GM11168 (cell line): ENCODE results near the gene SLC34A2.
"Not testable (repeated sequence)": the region's sequence is repeated elsewhere in the genome, so short reads cannot be mapped to it uniquely, and the experiment has no call there.

Source experiments
- in situ Hi-C: fragments of 300-500 bp; cut with MboI; formaldehyde crosslinking; loops from one replicate; pipeline ENCODE4 v1.12.0; 2022; ENCODE audit warnings: low sequenced_read_pairs; ENCODE audit not compliant: unreplicated experiment

SLC34A2 gene

DNA sequence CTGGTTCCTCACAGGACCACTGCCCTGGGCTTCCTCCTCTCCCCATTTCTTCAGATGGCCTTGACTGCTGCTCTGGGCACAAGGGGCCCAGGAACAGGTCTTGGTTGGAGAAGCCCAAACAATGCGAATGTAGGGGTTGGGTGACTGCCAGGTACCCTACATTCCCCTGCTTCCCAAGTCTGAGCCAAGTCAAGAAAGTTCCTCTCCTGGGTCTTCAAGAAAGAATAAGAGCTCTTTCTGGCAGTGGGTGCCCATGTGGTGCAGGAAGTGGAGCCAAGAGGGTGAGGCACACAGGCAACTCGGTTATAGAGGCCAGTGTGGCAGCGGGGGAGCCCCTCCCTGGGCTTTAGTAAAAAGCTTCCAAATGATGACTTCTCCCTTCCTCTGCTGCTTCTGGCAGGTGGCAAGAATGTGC is 2.7 kb downstream of the SLC34A2 start:
- in situ Hi-C loops: no loop called here

- in situ Hi-C loops: no loop called here
Observed at GRCh38 chr4:25658777-25659176, 3.1 kb downstream of the SLC34A2 start.

GRCh38 chr4:25661441-25661840 is 5.8 kb downstream of the SLC34A2 start:
- in situ Hi-C loops: not testable (repeated sequence)

GRCh38 chr4:25662306-25662705 is 6.7 kb downstream of the SLC34A2 start:
- in situ Hi-C loops: no loop called here

- in situ Hi-C loops: no loop called here
Observed at GRCh38 chr4:25663781-25664180, 8.1 kb downstream of the SLC34A2 start.

DNA sequence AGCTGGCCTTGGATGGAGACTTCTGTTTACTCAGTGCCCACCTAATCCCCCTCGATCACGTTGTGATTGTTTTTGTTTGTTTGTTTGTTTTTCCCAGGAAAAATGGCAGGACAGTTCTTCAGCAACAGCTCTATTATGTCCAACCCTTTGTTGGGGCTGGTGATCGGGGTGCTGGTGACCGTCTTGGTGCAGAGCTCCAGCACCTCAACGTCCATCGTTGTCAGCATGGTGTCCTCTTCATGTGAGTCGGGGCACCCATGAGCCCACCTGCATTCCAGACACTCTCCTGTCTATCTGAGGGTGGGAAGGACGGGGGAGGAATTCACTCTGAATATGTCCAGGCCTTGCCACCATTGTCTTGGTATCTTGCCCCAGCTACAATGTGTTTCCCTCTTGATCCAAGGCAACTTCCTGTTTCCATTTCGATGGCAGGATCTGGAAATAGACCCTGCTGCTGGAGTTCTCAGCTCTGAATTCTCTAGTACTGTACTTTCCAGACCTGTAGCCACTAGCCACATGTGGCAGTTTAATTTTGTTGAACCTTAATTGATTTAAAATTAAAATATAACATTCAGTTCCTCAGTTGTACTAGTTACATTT is 10.5 kb downstream of the SLC34A2 start:
- in situ Hi-C loops: no loop called here

DNA sequence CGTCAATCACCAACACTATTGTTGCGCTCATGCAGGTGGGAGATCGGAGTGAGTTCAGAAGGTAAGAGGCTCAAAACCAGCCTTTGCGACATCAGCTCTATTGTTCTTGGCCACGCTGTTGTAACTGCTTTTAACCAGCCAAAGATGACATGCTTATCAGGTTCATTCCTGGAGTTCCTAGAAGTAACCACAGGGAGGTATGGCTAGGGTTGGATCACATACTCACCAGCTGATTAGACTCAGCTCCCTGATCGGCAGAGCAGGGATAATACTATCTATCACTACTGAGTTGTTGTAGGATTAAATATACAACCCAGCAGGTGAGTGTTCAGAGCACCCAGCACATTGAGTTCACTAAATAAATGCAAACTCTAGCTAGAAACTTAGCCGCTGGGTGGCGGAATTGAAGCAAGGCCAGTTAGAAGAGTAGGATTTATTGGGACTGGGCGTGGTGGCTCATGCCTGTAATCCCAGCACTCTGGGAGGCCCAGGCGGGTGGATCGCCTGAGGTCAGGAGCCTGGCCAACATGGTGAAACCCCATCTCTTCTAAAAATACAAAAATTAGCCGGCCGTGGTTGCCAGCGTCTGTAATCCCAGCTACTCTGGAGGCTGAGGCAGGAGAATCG is 12.4 kb downstream of the SLC34A2 start:
- in situ Hi-C loops: no loop called here

GRCh38 chr4:25670991-25671390 is 15.3 kb downstream of the SLC34A2 start:
- in situ Hi-C loops: no loop called here

GRCh38 chr4:25672756-25673155 is 17.1 kb downstream of the SLC34A2 start:
- in situ Hi-C loops: no loop called here

- in situ Hi-C loops: no loop called here
Observed at GRCh38 chr4:25674386-25674785, 18.7 kb downstream of the SLC34A2 start.

- in situ Hi-C loops: no loop called here
Observed at GRCh38 chr4:25676221-25676620, 20.6 kb downstream of the SLC34A2 start.

GRCh38 chr4:25677157-25677556 is 21.5 kb downstream of the SLC34A2 start:
- in situ Hi-C loops: no loop called here

GRCh38 chr4:25677943-25678342 is 22.3 kb downstream of the SLC34A2 start:
- in situ Hi-C loops: no loop called here

- in situ Hi-C loops: no loop called here
Observed at GRCh38 chr4:25687773-25688172, 32.1 kb downstream of the SLC34A2 start.

DNA sequence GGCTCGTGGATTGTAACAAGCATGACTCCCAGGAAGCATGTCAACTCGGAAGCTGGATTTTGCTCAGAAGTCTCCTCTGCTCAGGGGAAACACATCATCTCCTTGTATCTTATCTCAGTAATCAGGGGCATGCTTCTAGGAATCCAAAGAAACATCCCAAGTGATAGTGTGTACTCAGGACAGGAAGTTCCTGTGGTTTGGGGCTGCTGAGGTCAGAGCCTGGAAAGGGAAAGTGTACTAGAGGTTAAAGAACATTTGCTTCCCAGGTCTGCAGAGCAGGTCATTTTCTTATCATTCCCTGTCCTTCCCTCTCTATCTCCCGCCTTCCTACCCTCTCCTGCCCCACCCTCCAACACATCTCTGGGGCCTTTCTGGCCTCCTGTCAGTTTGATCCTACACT is 38.8 kb downstream of the SLC34A2 start:
- in situ Hi-C loops: no loop called here

GRCh38 chr4:25696409-25696808 is 40.8 kb downstream of the SLC34A2 start:
- in situ Hi-C loops: no loop called here

DNA sequence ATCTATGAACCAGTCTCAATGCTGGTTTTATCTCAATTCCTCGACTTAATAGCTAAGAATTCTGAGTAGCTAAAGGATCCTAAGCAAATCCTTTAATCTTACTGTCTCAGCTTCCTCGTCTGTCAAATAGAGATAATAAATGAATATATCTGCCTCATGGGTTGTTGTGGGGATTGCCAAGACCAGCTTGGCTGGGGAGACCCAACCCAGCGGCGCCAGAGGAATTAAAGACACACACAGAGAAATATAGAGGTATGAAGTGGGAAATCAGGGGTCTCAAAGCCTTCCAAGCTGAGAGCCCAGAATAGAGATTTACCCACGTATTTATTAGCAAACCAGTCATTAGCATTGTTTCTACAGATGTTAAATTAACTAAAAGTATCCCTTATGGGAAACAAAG is 41.9 kb downstream of the SLC34A2 start:
- in situ Hi-C loops: no loop called here

DNA sequence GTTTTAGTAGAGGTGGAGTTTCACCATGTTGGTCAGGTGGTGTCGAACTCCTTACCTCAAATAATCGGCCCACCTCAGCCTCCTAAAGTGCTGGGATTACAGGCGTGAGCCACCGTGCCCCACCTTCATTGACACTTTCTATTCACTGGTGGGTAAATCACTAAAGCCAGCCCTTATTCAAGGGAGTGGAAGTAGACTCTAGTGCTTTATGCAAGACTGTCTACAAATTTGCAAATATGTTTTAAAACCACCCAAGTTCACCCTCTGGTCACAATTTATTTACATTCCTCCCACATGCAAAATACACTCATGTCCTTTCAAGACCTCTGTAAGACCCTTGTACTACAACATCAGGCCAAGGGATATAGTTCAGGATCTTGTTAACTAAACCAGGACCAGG is 45.0 kb downstream of the SLC34A2 start:
- in situ Hi-C loops: no loop called here

DNA sequence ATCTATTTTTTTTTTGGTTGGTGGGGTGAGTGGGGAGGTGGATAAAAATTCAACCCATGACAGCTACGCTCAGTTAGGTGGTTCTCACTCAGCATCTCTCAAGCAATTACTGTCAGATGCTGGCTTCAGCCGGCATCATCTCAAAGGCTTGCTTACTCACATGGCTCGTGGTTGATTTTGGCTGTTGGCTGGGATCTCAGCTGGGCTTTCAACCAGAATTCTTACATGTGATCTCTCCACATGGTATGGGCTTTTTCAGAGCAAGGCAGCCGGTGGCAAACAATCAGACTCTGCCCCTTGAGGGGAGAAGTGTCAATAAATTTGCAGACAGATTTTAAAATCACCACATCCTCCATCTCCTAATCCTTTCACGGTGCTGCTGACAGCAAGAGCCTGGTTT is 47.2 kb downstream of the SLC34A2 start:
- in situ Hi-C loops: no loop called here

- in situ Hi-C loops: no loop called here
Observed at GRCh38 chr4:25703731-25704388, 48.2 kb downstream of the SLC34A2 start.

DNA sequence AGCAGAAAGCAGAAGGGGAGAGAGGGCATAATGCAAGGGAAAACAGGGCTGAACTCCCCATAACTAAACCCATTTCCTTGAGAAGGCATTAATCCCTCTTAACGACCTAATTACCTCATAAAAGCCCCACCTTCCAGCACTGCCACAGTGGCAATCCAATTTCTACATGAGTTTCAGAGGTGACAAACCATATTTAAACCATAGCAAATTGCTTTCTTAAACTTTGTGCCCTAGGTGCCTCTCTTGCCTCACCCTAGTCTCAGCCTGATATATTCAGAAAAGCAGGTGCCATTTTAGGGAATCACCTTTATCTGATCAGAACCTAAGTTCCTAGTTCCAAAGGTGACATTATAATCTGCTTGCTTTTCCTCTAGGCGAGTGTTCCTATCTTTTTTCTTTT is 48.9 kb downstream of the SLC34A2 start:
- in situ Hi-C loops: no loop called here

- in situ Hi-C loops: no loop called here
Observed at GRCh38 chr4:25710637-25711036, 55.0 kb downstream of the SLC34A2 start.
